Transverse colon (tissue), 4 donors: ENCODE results near the gene CWC27. TPM values are rescaled to one million over a fixed set of nuclear protein-coding genes. Genes with fewer than 3 reads are reported as not detected.

Experiments
- DNase-seq: peaks from one replicate; pipeline ENCODE4 v3.0.0-alpha.2; 2019
- H3K27ac ChIP-seq, 4 donors: fragments of 200-600 bp; sonication (generic); 2 replicates each; pipeline ENCODE4 v1.5.1; 2016 to 2018; ENCODE audit warnings: inconsistent platforms in 4 of 4
- H3K27me3 ChIP-seq: fragments of 200-600 bp; sonication (generic); 2 replicates; pipeline ENCODE4 v1.5.1; 2017; ENCODE audit warnings: inconsistent platforms
- H3K36me3 ChIP-seq, 4 donors: fragments of 200-600 bp; sonication (generic); 2 replicates each; pipeline ENCODE4 v1.5.1; 2017 to 2019; ENCODE audit warnings: inconsistent platforms in 4 of 4
- H3K4me1 ChIP-seq, 4 donors: fragments of 200-600 bp; sonication (generic); 2 replicates each; pipeline ENCODE4 v1.5.1; 2017 to 2020; ENCODE audit warnings: inconsistent platforms in 4 of 4
- H3K4me3 ChIP-seq, 4 donors: fragments of 200-600 bp; sonication (generic); 1 replicate in 1 of 4; 2 replicates in 3 of 4; pipeline versions ENCODE4 v1.5.1 to v1.6.1; 2017 to 2019; ENCODE audit warnings: inconsistent platforms in 4 of 4
- H3K9me3 ChIP-seq, 2 donors: fragments of 200-600 bp; sonication (generic); 2 replicates each; pipeline ENCODE4 v1.5.1; 2017 to 2019; ENCODE audit warnings: inconsistent platforms in 2 of 2
- CTCF ChIP-seq, 5 experiments: fragments of 200-600 bp in 3 of 5; fragments of 450-650 bp in 2 of 5; sonication (generic) in 3 of 5; IDR thresholded peaks; 1 replicate in 2 of 5; 2 replicates in 3 of 5; pipeline ENCODE4 v1.5.1; 2016 to 2017; ENCODE audit warnings: antibody characterized with exemption in 5 of 5, inconsistent platforms in 3 of 5, mild to moderate bottlenecking in 2 of 5, moderate library complexity in 1 of 5
- EP300 ChIP-seq: sonication (generic); formaldehyde crosslinking; IDR thresholded peaks from one replicate; pipeline ENCODE4 v1.6.1; 2017; ENCODE audit warnings: antibody characterized with exemption, low read depth
- POLR2A ChIP-seq: fragments of 450-650 bp; IDR thresholded peaks from one replicate; pipeline ENCODE4 v1.6.1; 2016; ENCODE audit warnings: antibody characterized with exemption, mild to moderate bottlenecking, moderate library complexity
- POLR2AphosphoS5 ChIP-seq, 3 donors: sonication (generic); formaldehyde crosslinking; IDR thresholded peaks; one replicate each; pipeline ENCODE4 v1.6.1; 2016; ENCODE audit warnings: antibody characterized with exemption in 3 of 3
- WGBS, 2 donors: methylation state at CpG; one replicate each; pipeline ENCODE4 v1.1.5; 2018; ENCODE audit warnings: low coverage in 1 of 2; 5-methylcytosine and 5-hydroxymethylcytosine counted together
- in situ Hi-C, 4 donors: fragments of 200-750 bp; cut with MboI; loops; one replicate each; pipeline versions ENCODE4 v1.15.0 to v1.15.1; 2017; ENCODE audit warnings: low sequenced_read_pairs in 3 of 4, low pct_ligation_motif_present in 1 of 4, low pct_unique_long_range_greater_than_20kb in 1 of 4
- intact Hi-C: fragments of 100-400 bp; cut with DNase I; formaldehyde crosslinking; loops from one replicate; pipeline ENCODE4 v1.15.1; 2023; ENCODE audit warnings: low total_unique reads
- total RNA-seq, 4 donors: library from RNA; depleted of rRNA; stranded (reverse); fragments of >200 nt; gene quantifications; one replicate each; pipeline ENCODE4 v1.1.0, GENCODE V29; 2016

The CWC27 gene
- total RNA-seq, 4 donors from 2014 or later: 9.6 to 36.2 (median 15.6) TPM; not detected in 1

- H3K36me3 ChIP-seq: no peaks in the 10 kb centered on the region
- peak overlapping the region in 1 of 4 donors; percentile 14 for H3K27ac ChIP-seq
- no peaks in the 10 kb centered on the region for H3K27me3 ChIP-seq
- in situ Hi-C loops (no loop called here), intact Hi-C loops (loop anchor here (10.0 kb wide), 1 partner anchor 435 kb away; no protein-coding TSS in a partner anchor)
- TF ChIP-seq POLR2AphosphoS5 (IDR thresholded peaks at IDR 0.05): no peak
- TF ChIP-seq CTCF (IDR thresholded peaks at IDR 0.05): no peak
- no peak for TF ChIP-seq EP300
- TF ChIP-seq POLR2A: no peak
- H3K4me1 ChIP-seq: no peaks in the 10 kb centered on the region
- H3K4me3 ChIP-seq: no peak overlapping the region
- H3K9me3 ChIP-seq: no peaks in the 10 kb centered on the region
- DNase-seq: no peak
These were observed 281.4 kb downstream of the CWC27 start for GRCh38 chr5:65050140-65050539.

- peak in 1 of 3 donors; percentile 60 for TF ChIP-seq POLR2AphosphoS5 (IDR thresholded peaks at IDR 0.05)
- TF ChIP-seq EP300: no peak
- TF ChIP-seq CTCF (IDR thresholded peaks at IDR 0.05): no peak
- TF ChIP-seq POLR2A: no peak
- DNase-seq: no peak
- no peaks in the 10 kb centered on the region for H3K36me3 ChIP-seq
- H3K4me3 ChIP-seq: no peak overlapping the region
- H3K9me3 ChIP-seq: no peaks in the 10 kb centered on the region
- in situ Hi-C loops (no loop called here), intact Hi-C loops (loop anchor here (10.0 kb wide), 1 partner anchor 436 kb away; no protein-coding TSS in a partner anchor)
- peak overlapping the region in 1 of 4 donors; percentile 14 for H3K27ac ChIP-seq
- no peaks in the 10 kb centered on the region for H3K4me1 ChIP-seq
- 57 to 71% methylated on average over 2 to 5 of the region's 5 CpGs for WGBS, 2 donors
- no peaks in the 10 kb centered on the region for H3K27me3 ChIP-seq
These were observed 282.2 kb downstream of the CWC27 start for GRCh38 chr5:65050826-65051498.

GRCh38 chr5:65055938-65056337 is 287.2 kb downstream of the CWC27 start:
- TF ChIP-seq EP300: no peak
- no peak for TF ChIP-seq CTCF (IDR thresholded peaks at IDR 0.05)
- Histone ChIP-seq H3K4me3 (no peak overlapping the region), H3K27ac (no peak overlapping the region), H3K36me3 (no peaks in the 10 kb centered on the region), H3K27me3 (no peaks in the 10 kb centered on the region), H3K4me1 (no peaks in the 10 kb centered on the region), H3K9me3 (no peaks in the 10 kb centered on the region)
- 82 to 91% methylated on average over 1 of the region's 1 CpG for WGBS, 2 donors
- DNase-seq: no peak
- intact Hi-C loops (loop anchor here (10.0 kb wide), 1 partner anchor 441 kb away; no protein-coding TSS in a partner anchor), in situ Hi-C loops (no loop called here)

- Histone ChIP-seq H3K4me1 (peaks cover 0 to 7% (median 3%) of the 10 kb centered on the region in 4 donors), H3K27me3 (no peaks in the 10 kb centered on the region), H3K36me3 (no peaks in the 10 kb centered on the region), H3K4me3 (no peak overlapping the region), H3K9me3 (no peaks in the 10 kb centered on the region), H3K27ac (no peak overlapping the region)
- 80 to 84% methylated on average over 4 to 6 of the region's 6 CpGs for WGBS, 2 donors
- in situ Hi-C loops (no loop called here), intact Hi-C loops (loop anchor here (10.0 kb wide), 1 partner anchor 445 kb away; no protein-coding TSS in a partner anchor)
- TF ChIP-seq CTCF (IDR thresholded peaks at IDR 0.05) (no peak), POLR2AphosphoS5 (IDR thresholded peaks at IDR 0.05) (no peak), EP300 (no peak), POLR2A (no peak)
- DNase-seq: no peak
These were observed 291.2 kb downstream of the CWC27 start for GRCh38 chr5:65059681-65060598.
